Mucosa of gallbladder (tissue), 1 donor: ENCODE results near the gene LRRC14B. TPM values are rescaled to one million over a fixed set of nuclear protein-coding genes. Genes with fewer than 3 reads are reported as not detected.
A peak's percentile ranks its signal among the peaks of the same experiment; 100 is the strongest.
"Not testable (repeated sequence)": the region's sequence is repeated elsewhere in the genome, so short reads cannot be mapped to it uniquely, and the experiment has no call there.

Source experiments
- DNase-seq: peaks from one replicate; pipeline ENCODE4 v3.0.0-alpha.2; 2020; ENCODE audit warnings: low spot score
- total RNA-seq: library from RNA; stranded (reverse); gene quantifications from one replicate; pipeline ENCODE4 v1.2.1, GENCODE V29; 2021
- donor health status: DM: no; HTN: no; CAD: no.

The LRRC14B gene
- total RNA-seq, 1 donor from 2014 or later: not detected

- no peak for DNase-seq
These were observed 15.7 kb downstream of the LRRC14B start for GRCh38 chr5:206927-207536.

GRCh38 chr5:207599-207998 lies 16.3 kb downstream of the LRRC14B start:
- no peak for DNase-seq

- no peak for DNase-seq
These were observed 17.3 kb downstream of the LRRC14B start for GRCh38 chr5:208449-209114.

GRCh38 chr5:213803-214395 lies 22.6 kb downstream of the LRRC14B start:
- DNase-seq: no peak

- DNase-seq: not testable (repeated sequence)
These were observed 24.0 kb downstream of the LRRC14B start for GRCh38 chr5:215256-215655.

GRCh38 chr5:216076-216475 lies 24.8 kb downstream of the LRRC14B start:
- DNase-seq: not testable (repeated sequence)

- DNase-seq: peak; percentile 97
These were observed 26.5 kb downstream of the LRRC14B start, which contains the start of the genes CCDC127 and SDHA for GRCh38 chr5:217494-218456. CCDC127 (minus strand) TSS chr5:218153; CDS start chr5:216849, 1,304 bp downstream. SDHA (plus strand) TSS chr5:218320; CDS start chr5:218356, 36 bp downstream.

- DNase-seq: no peak
These were observed 27.4 kb downstream of the LRRC14B start for GRCh38 chr5:218457-219291.

GRCh38 chr5:219460-219863 lies 28.2 kb downstream of the LRRC14B start:
- no peak for DNase-seq

- DNase-seq: no peak
These were observed 28.7 kb downstream of the LRRC14B start for GRCh38 chr5:219991-220390.

GRCh38 chr5:222951-223715 lies 31.8 kb downstream of the LRRC14B start:
- not testable (repeated sequence) for DNase-seq

GRCh38 chr5:223791-224190 lies 32.5 kb downstream of the LRRC14B start:
- no peak for DNase-seq

GRCh38 chr5:225334-225733 lies 34.0 kb downstream of the LRRC14B start:
- no peak for DNase-seq

- not testable (repeated sequence) for DNase-seq
These were observed 36.1 kb downstream of the LRRC14B start for GRCh38 chr5:227375-227774.

GRCh38 chr5:228886-229285 lies 37.6 kb downstream of the LRRC14B start:
- DNase-seq: no peak

- DNase-seq: no peak
These were observed 39.4 kb downstream of the LRRC14B start for GRCh38 chr5:230711-231110.

- DNase-seq: no peak
These were observed 40.4 kb downstream of the LRRC14B start for GRCh38 chr5:231661-232060.

GRCh38 chr5:233426-233825 lies 42.1 kb downstream of the LRRC14B start:
- DNase-seq: not testable (repeated sequence)

- DNase-seq: no peak
These were observed 43.2 kb downstream of the LRRC14B start for GRCh38 chr5:234450-234849.

- DNase-seq: not testable (repeated sequence)
These were observed 44.2 kb downstream of the LRRC14B start for GRCh38 chr5:235527-235926.
